Activated naive CD4-positive, alpha-beta T cell treated with anti-CD3 and anti-CD28 coated beads for 36 hours (primary cell): ENCODE results near the gene SPANXN1. TPM values are rescaled to one million over a fixed set of nuclear protein-coding genes. Genes with fewer than 3 reads are reported as not detected.
"Not testable (repeated sequence)": the region's sequence is repeated elsewhere in the genome, so short reads cannot be mapped to it uniquely, and the experiment has no call there.

Experiments
- CTCF ChIA-PET: fragments of 350-600 bp; sonication (Branson Sonifier 250); formaldehyde crosslinking; loops from one replicate; lab custom pipeline; 2021; ENCODE audit warnings: antibody characterized with exemption; lab: Charles Lee
- DNase-seq: peaks from one replicate; pipeline ENCODE4 v3.0.0-alpha.2; 2020
- H3K27ac Mint-ChIP-seq: one replicate; pipeline ENCODE4 v1.8.0; 2021; ENCODE audit warnings: mild to moderate bottlenecking, mixed read lengths
- H3K27me3 Mint-ChIP-seq: one replicate; pipeline ENCODE4 v1.8.0; 2021; ENCODE audit warnings: low read depth, mixed read lengths
- H3K36me3 Mint-ChIP-seq: one replicate; pipeline ENCODE4 v1.8.0; 2021; ENCODE audit warnings: low read depth, mixed read lengths
- H3K4me1 Mint-ChIP-seq: one replicate; pipeline ENCODE4 v1.8.0; 2021; ENCODE audit warnings: low read depth, mixed read lengths
- H3K4me3 Mint-ChIP-seq: one replicate; pipeline ENCODE4 v1.8.0; 2021; ENCODE audit warnings: mild to moderate bottlenecking, moderate library complexity, mixed read lengths
- H3K9me3 Mint-ChIP-seq: one replicate; pipeline ENCODE4 v1.8.0; 2021; ENCODE audit warnings: mixed read lengths
- intact Hi-C: fragments of 100-400 bp; cut with micrococcal nuclease; formaldehyde crosslinking; loops from one replicate; pipeline ENCODE4 v1.15.1; 2023
- total RNA-seq, 2 experiments: library from RNA; stranded (reverse); gene quantifications; one replicate each; pipeline ENCODE4 v1.2.3, GENCODE V29; 2021

Gene SPANXN1, protein sequence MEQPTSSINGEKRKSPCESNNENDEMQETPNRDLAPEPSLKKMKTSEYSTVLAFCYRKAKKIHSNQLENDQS
- total RNA-seq, result not detected

DNA sequence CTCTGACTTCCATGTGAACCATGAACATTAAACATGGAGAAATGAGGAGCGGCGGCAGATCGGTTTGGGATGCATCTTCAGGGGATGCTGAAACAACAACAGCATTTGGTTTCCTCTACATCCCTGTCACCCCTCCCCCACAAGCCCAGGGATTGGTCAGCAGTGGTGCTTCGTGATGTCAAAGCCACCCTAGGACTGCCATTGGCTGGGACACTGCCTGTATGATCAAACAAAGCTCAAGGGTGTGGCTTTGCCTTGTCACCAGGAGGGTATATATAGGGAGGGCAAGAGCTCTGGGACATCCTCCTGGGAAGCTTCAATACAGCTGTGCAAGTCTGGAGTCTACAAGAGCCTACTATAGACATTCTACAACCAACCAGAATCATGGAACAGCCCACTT lies at the start of gene SPANXN1:
Gene SPANXN1, plus strand, starts transcription at position 301 of the 400 bp plus-strand sequence. Its CDS starts 84 bp downstream, at position 385.
- intact Hi-C loops, H3K4me3 Mint-ChIP-seq, DNase-seq, H3K27me3 Mint-ChIP-seq, H3K9me3 Mint-ChIP-seq, H3K27ac Mint-ChIP-seq, H3K4me1 Mint-ChIP-seq, H3K36me3 Mint-ChIP-seq, CTCF ChIA-PET: not testable (repeated sequence)

DNA sequence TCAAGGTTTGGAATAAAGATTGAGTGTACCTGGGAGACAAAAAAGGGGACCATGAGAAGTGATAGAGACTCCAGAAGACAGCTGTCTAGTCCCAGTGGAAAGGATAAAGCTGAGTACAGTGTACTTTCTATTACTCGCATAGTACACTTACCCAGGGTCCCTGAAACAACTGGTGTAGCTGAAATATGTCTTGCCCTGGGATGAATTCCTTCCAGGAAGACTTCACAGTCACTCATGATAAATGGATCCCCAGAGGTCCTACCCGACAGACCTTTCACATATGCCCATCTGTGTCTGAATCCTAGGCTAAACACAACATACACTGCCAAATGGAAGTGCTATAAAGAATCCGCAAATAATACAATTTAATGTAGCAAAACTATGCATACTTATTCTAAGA lies 48.2 kb upstream of the SPANXN1 start:
- Mint-ChIP-seq H3K9me3 (peaks cover 4% of the 10 kb centered on the region), H3K27me3 (no peaks in the 10 kb centered on the region), H3K36me3 (no peaks in the 10 kb centered on the region), H3K27ac (no peak overlapping the region), H3K4me3 (no peak overlapping the region), H3K4me1 (no peaks in the 10 kb centered on the region)
- CTCF ChIA-PET, result no interaction called here
- intact Hi-C loops, result no loop called here
- DNase-seq, result no peak

DNA sequence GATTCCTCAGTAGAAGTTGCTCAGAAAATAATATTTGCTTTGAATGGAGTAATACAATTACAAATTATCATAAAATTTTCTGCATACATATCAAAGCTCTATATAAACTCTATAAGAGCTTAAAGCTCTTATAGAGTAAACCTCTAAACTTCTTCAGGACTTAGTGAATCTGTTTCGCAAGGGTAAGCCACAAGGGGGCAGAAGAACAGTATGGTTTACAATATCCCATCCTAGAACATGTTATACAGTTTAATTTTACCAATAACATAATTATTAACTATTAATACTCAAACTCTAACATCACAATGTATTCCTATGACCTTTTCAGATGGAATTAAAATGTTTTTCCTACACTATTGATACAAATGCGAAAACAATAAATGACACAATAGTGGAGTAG lies 33.8 kb upstream of the SPANXN1 start:
- Mint-ChIP-seq H3K4me1 (no peaks in the 10 kb centered on the region), H3K27me3 (no peaks in the 10 kb centered on the region), H3K9me3 (peaks cover 2% of the 10 kb centered on the region), H3K36me3 (no peaks in the 10 kb centered on the region), H3K27ac (no peak overlapping the region), H3K4me3 (no peak overlapping the region)
- CTCF ChIA-PET, result no interaction called here
- intact Hi-C loops, result no loop called here
- DNase-seq, result peak; percentile 7

DNA sequence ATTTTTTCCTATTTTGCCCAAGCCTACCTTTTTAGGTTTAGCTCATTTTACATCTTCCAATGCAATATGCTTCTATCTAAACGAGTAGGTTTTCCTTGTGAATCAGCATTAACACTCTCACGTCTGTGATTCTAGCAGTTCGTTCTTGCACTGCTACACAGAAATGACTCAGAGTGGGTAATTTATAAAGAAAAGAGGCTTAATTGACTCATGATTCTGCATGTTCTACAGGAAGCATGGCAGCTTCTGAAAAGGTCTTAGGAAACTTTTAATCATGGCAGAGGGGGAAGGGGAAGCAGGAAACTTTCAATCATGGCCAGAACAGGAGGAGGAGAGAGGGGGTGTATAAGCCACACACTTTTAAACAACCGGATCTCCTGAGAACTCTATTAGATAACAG lies 44.9 kb downstream of the SPANXN1 start:
- Mint-ChIP-seq H3K9me3 (no peaks in the 10 kb centered on the region), H3K4me3 (no peak overlapping the region), H3K27me3 (no peaks in the 10 kb centered on the region), H3K36me3 (no peaks in the 10 kb centered on the region), H3K4me1 (no peaks in the 10 kb centered on the region), H3K27ac (no peak overlapping the region)
- CTCF ChIA-PET, result no interaction called here
- intact Hi-C loops, result no loop called here
- no peak for DNase-seq
